H9 (cell line): ENCODE results near the gene MGMT. TPM values are rescaled to one million over a fixed set of nuclear protein-coding genes. Genes with fewer than 3 reads are reported as not detected.

Source experiments
- DNase-seq: peaks from one replicate; pipeline ENCODE4 v3.0.0-alpha.2; 2017
- H2AFZ ChIP-seq: one replicate; pipeline ENCODE4 v1.6.1; 2013; ENCODE audit warnings: mild to moderate bottlenecking, low read length, control low read depth, moderate library complexity
- H2AK5ac ChIP-seq: 2 replicates; pipeline ENCODE4 v1.6.1; 2013; ENCODE audit warnings: low read length, control low read depth, mixed read lengths; ENCODE audit not compliant: insufficient read length
- H2BK120ac ChIP-seq: one replicate; pipeline ENCODE4 v1.6.1; 2013; ENCODE audit warnings: low read depth, mild to moderate bottlenecking, low read length, control low read depth, inconsistent platforms; ENCODE audit not compliant: poor library complexity, severe bottlenecking
- H2BK12ac ChIP-seq: 2 replicates; pipeline ENCODE4 v1.6.1; 2013; ENCODE audit warnings: low read length, control low read depth, mixed read lengths, low read depth; ENCODE audit not compliant: insufficient read length
- H2BK15ac ChIP-seq: 2 replicates; pipeline ENCODE4 v1.6.1; 2013; ENCODE audit warnings: low read depth, low read length, control low read depth
- H2BK20ac ChIP-seq: one replicate; pipeline ENCODE4 v1.6.1; 2013; ENCODE audit warnings: low read depth, mild to moderate bottlenecking, low read length, control low read depth, inconsistent platforms; ENCODE audit not compliant: poor library complexity, severe bottlenecking
- H2BK5ac ChIP-seq: 2 replicates; pipeline ENCODE4 v1.6.1; 2013; ENCODE audit warnings: low read length, control low read depth, mixed read lengths; ENCODE audit not compliant: insufficient read length
- H3K14ac ChIP-seq: 2 replicates; pipeline ENCODE4 v1.6.1; 2013; ENCODE audit warnings: low read length, control low read depth; ENCODE audit not compliant: insufficient read depth
- H3K18ac ChIP-seq: 2 replicates; pipeline ENCODE4 v1.6.1; 2013; ENCODE audit warnings: low read depth, mild to moderate bottlenecking, mixed read lengths, low read length, control low read depth; ENCODE audit not compliant: insufficient read length
- H3K23ac ChIP-seq: 2 replicates; pipeline ENCODE4 v1.6.1; 2013; ENCODE audit warnings: low read length, control low read depth, mixed read lengths, low read depth; ENCODE audit not compliant: insufficient read length
- H3K23me2 ChIP-seq: 2 replicates; pipeline ENCODE4 v1.6.1; 2013; ENCODE audit warnings: low read depth, mild to moderate bottlenecking, mixed read lengths, low read length, control low read depth; ENCODE audit not compliant: insufficient read length, poor library complexity, severe bottlenecking
- H3K27ac ChIP-seq: 2 replicates; pipeline ENCODE4 v1.5.1; 2013; ENCODE audit warnings: low read length, control low read depth, mixed read lengths, low read depth; ENCODE audit not compliant: insufficient read length
- H3K27me3 ChIP-seq: 2 replicates; pipeline ENCODE4 v1.6.1; 2013; ENCODE audit warnings: low read length, control low read depth, inconsistent platforms; ENCODE audit not compliant: insufficient read depth
- H3K4ac ChIP-seq: 2 replicates; pipeline ENCODE4 v1.6.1; 2013; ENCODE audit warnings: low read depth, mild to moderate bottlenecking, control low read depth, inconsistent platforms, low read length, moderate library complexity
- H3K4me1 ChIP-seq: 2 replicates; pipeline ENCODE4 v1.6.1; 2013; ENCODE audit warnings: low read length, control low read depth, inconsistent platforms; ENCODE audit not compliant: insufficient read depth
- H3K4me2 ChIP-seq: 2 replicates; pipeline ENCODE4 v1.6.1; 2013; ENCODE audit warnings: low read length, control low read depth, mixed read lengths; ENCODE audit not compliant: insufficient read length, insufficient read depth
- H3K56ac ChIP-seq: 2 replicates; pipeline ENCODE4 v1.6.1; 2013; ENCODE audit warnings: low read depth, mild to moderate bottlenecking, mixed read lengths, low read length, control low read depth; ENCODE audit not compliant: insufficient read length
- H3K79me1 ChIP-seq: 2 replicates; pipeline ENCODE4 v1.6.1; 2013; ENCODE audit warnings: low read depth, mild to moderate bottlenecking, moderate library complexity, low read length, control low read depth, inconsistent platforms; ENCODE audit not compliant: insufficient read depth, poor library complexity, severe bottlenecking
- H3K79me2 ChIP-seq: 2 replicates; pipeline ENCODE4 v1.6.1; 2013; ENCODE audit warnings: low read length, control low read depth, inconsistent platforms; ENCODE audit not compliant: insufficient read depth
- H3K9ac ChIP-seq: 2 replicates; pipeline ENCODE4 v1.6.1; 2013; ENCODE audit warnings: low read length, control low read depth, mixed read lengths; ENCODE audit not compliant: insufficient read length; ENCODE audit errors: extremely low read depth
- H3K9me3 ChIP-seq: one replicate; pipeline ENCODE4 v1.6.1; 2013; ENCODE audit warnings: low read depth, low read length, inconsistent platforms; ENCODE audit not compliant: control insufficient read depth
- H3T11ph ChIP-seq: one replicate; pipeline ENCODE4 v1.6.1; 2013; ENCODE audit warnings: mild to moderate bottlenecking, low read length, control low read depth, inconsistent platforms
- H4K20me1 ChIP-seq: one replicate; pipeline ENCODE4 v1.6.1; 2013; ENCODE audit not compliant: control insufficient read depth, insufficient read length, insufficient read depth
- H4K5ac ChIP-seq: 2 replicates; pipeline ENCODE4 v1.6.1; 2013; ENCODE audit warnings: low read depth, mild to moderate bottlenecking, mixed read lengths, low read length, control low read depth; ENCODE audit not compliant: insufficient read length
- H4K8ac ChIP-seq: replicated peaks from 2 replicates; pipeline ENCODE4 v1.6.1; 2013; ENCODE audit warnings: low read length, control low read depth, mixed read lengths, low read depth; ENCODE audit not compliant: insufficient read length
- H4K91ac ChIP-seq: 2 replicates; pipeline ENCODE4 v1.6.1; 2013; ENCODE audit warnings: low read depth, mild to moderate bottlenecking, moderate library complexity, mixed read lengths, low read length, control low read depth; ENCODE audit not compliant: insufficient read length
- H3K27ac Mint-ChIP-seq, 3 experiments: 2 replicates in 2 of 3; 3 replicates in 1 of 3; pipeline ENCODE4 v1.8.0; 2020 to 2021; ENCODE audit warnings: mixed read lengths in 3 of 3, mild to moderate bottlenecking in 1 of 3, moderate library complexity in 1 of 3
- H3K27me3 Mint-ChIP-seq: 2 replicates; pipeline ENCODE4 v1.8.0; 2021; ENCODE audit warnings: low read depth, mild to moderate bottlenecking, moderate library complexity, mixed read lengths
- H3K36me3 Mint-ChIP-seq, 3 experiments: 2 replicates in 2 of 3; 3 replicates in 1 of 3; pipeline ENCODE4 v1.8.0; 2020 to 2021; ENCODE audit warnings: low read depth in 3 of 3, mixed read lengths in 3 of 3; ENCODE audit not compliant: insufficient read depth in 1 of 3
- H3K4me1 Mint-ChIP-seq, 2 experiments: 2 replicates each; pipeline ENCODE4 v1.8.0; 2020; ENCODE audit warnings: mixed read lengths in 2 of 2
- H3K4me3 Mint-ChIP-seq, 2 experiments: 2 replicates in 1 of 2; 3 replicates in 1 of 2; pipeline ENCODE4 v1.8.0; 2020 to 2021; ENCODE audit warnings: mild to moderate bottlenecking in 2 of 2, mixed read lengths in 2 of 2, moderate library complexity in 1 of 2
- H3K9me3 Mint-ChIP-seq, 2 experiments: 2 replicates in 1 of 2; 3 replicates in 1 of 2; pipeline ENCODE4 v1.8.0; 2020; ENCODE audit warnings: mild to moderate bottlenecking in 2 of 2, mixed read lengths in 2 of 2, moderate library complexity in 1 of 2
- WGBS: extraction: QIAGEN DNeasy Blood & Tissue Kit; methylation state at CpG from one replicate; pipeline ENCODE4 v1.1.7; 2013; ENCODE audit warnings: missing lambda C conversion rate, low lambda C conversion rate, mixed read lengths; ENCODE audit not compliant: insufficient read length; ENCODE audit errors: extremely low coverage; 5-methylcytosine and 5-hydroxymethylcytosine counted together
- total RNA-seq: library from RNA; stranded (reverse); gene quantifications from 2 replicates; pipeline ENCODE4 v1.2.1, GENCODE V29; 2021
- TF ChIP-seq, protein P1 (sequence below): fragments of 200-600 bp; sonication (generic); conservative IDR thresholded peaks from 3 replicates; pipeline ENCODE4 v1.8.0; 2021; ENCODE audit warnings: antibody characterized with exemption, mild to moderate bottlenecking

Gene MGMT
- total RNA-seq, 1 experiment from 2014 or later, result 18.4 TPM

DNA sequence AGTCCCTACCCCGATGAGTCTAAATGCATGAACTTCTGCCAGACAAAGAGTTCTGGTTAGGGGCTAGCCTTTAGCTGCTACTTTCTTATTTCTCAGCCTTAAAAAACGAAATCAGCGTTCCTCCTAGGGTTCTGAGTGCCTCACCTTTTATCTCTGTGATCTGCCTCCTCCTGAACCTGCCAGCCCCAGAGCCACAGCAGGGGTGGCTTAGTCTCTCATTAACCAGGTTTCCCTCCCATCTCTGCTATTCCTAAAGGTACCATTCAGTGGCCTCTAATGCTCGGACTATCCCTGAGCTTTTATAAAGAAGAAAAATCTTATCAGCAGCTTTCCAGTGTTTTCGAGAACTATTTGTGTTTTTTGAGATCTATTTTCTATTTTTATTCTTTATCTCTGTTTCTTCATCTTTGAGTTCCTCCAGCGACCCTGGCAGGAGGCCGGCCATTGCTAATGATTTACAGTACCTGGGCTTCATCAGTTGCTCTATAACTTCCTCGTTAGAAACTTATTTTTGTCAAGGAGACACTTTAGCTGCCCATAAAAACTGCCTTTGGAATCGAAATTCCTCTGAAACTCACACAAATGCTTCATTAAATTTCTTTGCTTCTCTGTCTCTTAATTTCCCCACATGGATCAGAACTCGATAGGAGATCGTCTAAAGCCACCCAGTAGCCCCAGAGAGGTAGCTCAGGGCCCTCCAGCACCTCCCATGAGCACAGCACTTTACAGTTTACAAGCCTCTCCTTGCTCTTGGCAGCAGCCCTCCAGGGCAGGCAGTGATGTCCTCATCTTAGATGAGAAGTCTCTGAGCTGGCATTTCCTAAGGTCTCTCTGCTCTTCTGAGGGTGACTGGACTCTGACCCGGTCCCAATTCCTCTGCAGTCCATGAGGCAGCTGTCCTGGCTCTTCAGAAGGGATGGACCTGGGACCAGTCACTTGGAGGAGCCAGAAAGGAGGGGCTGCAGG is 347.9 kb downstream of the MGMT start:
- TF ChIP-seq, protein P1, sequence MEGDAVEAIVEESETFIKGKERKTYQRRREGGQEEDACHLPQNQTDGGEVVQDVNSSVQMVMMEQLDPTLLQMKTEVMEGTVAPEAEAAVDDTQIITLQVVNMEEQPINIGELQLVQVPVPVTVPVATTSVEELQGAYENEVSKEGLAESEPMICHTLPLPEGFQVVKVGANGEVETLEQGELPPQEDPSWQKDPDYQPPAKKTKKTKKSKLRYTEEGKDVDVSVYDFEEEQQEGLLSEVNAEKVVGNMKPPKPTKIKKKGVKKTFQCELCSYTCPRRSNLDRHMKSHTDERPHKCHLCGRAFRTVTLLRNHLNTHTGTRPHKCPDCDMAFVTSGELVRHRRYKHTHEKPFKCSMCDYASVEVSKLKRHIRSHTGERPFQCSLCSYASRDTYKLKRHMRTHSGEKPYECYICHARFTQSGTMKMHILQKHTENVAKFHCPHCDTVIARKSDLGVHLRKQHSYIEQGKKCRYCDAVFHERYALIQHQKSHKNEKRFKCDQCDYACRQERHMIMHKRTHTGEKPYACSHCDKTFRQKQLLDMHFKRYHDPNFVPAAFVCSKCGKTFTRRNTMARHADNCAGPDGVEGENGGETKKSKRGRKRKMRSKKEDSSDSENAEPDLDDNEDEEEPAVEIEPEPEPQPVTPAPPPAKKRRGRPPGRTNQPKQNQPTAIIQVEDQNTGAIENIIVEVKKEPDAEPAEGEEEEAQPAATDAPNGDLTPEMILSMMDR, result no peak
- H3K27ac Mint-ChIP-seq, result no peak overlapping the region

More for the DNA sequence above, 347.9 kb downstream of the MGMT start:
- no CpG with 5 or more reads among the region's 12 CpGs for WGBS
- H3K4me1 ChIP-seq, result no peaks in the 10 kb centered on the region
- no peaks in the 10 kb centered on the region for H3K79me2 ChIP-seq
- Mint-ChIP-seq H3K9me3 (peaks cover 22 to 23% of the 10 kb centered on the region in 2 experiments), H3K27me3 (peaks cover 3% of the 10 kb centered on the region), H3K36me3 (peaks cover 9 to 17% (median 14%) of the 10 kb centered on the region in 3 experiments), H3K4me1 (peaks cover 0 to 2% of the 10 kb centered on the region in 2 experiments; a peak in 1 of 4 replicates), H3K4me3 (no peak overlapping the region)
- peaks cover 6% of the 10 kb centered on the region for H3K9me3 ChIP-seq
- H3K27ac ChIP-seq, result no peak overlapping the region
- H2AFZ ChIP-seq, result no peak overlapping the region
- no peak overlapping the region for H2BK5ac ChIP-seq
- no peak overlapping the region for H2AK5ac ChIP-seq
- H4K5ac ChIP-seq, result no peak overlapping the region
- no peak overlapping the region for H2BK12ac ChIP-seq
- no peak overlapping the region for H3K9ac ChIP-seq
- H2BK120ac ChIP-seq, result no peak overlapping the region
- H3K56ac ChIP-seq, result no peak overlapping the region
- H4K8ac ChIP-seq, result no peak overlapping the region
- no peaks in the 10 kb centered on the region for H4K20me1 ChIP-seq
- H3K79me1 ChIP-seq, result no peaks in the 10 kb centered on the region
- DNase-seq, result no peak
- no peak overlapping the region for H2BK20ac ChIP-seq
- no peak overlapping the region for H2BK15ac ChIP-seq
- no peak overlapping the region for H3T11ph ChIP-seq
- no peak overlapping the region for H3K18ac ChIP-seq
- H3K23ac ChIP-seq, result no peak overlapping the region
- no peak overlapping the region for H3K14ac ChIP-seq
- H4K91ac ChIP-seq, result no peak overlapping the region
- no peak overlapping the region for H3K4ac ChIP-seq
- no peak overlapping the region for H3K4me2 ChIP-seq
- H3K27me3 ChIP-seq, result no peaks in the 10 kb centered on the region
- no peaks in the 10 kb centered on the region for H3K23me2 ChIP-seq
